CD4-positive, alpha-beta memory T cell (primary cell): ENCODE measurements around the gene SHROOM2. TPM values are rescaled to one million over a fixed set of nuclear protein-coding genes. Genes with fewer than 3 reads are reported as not detected.
A peak's percentile ranks its signal among the peaks of the same experiment; 100 is the strongest.

ENCODE experiments used
- CTCF ChIA-PET: fragments of 350-600 bp; sonication (Branson Sonifier 250); formaldehyde crosslinking; loops from one replicate; lab custom pipeline; 2021; ENCODE audit warnings: inconsistent platforms; ENCODE audit not compliant: partially characterized antibody; lab: Charles Lee
- POLR2A ChIA-PET: fragments of 350-600 bp; sonication (Branson Sonifier 250); formaldehyde crosslinking; loops from one replicate; lab custom pipeline; 2021; ENCODE audit not compliant: partially characterized antibody; lab: Charles Lee
- DNase-seq, 5 donors: peaks; one replicate each; pipeline versions ENCODE4 v3.0.0 to v3.0.0-alpha.2; 2020 to 2022; ENCODE audit warnings: mixed read lengths in 1 of 5
- H3K27ac ChIP-seq: one replicate; pipeline ENCODE4 v1.7.0; 2013; ENCODE audit warnings: low read depth, low read length
- H3K27me3 ChIP-seq: 2 replicates; pipeline ENCODE4 v1.7.0; 2013; ENCODE audit warnings: mild to moderate bottlenecking, low read length, moderate library complexity; ENCODE audit not compliant: insufficient read depth
- H3K36me3 ChIP-seq: 2 replicates; pipeline ENCODE4 v1.7.0; 2013; ENCODE audit warnings: mild to moderate bottlenecking, low read length, moderate library complexity; ENCODE audit not compliant: insufficient read depth
- H3K4me1 ChIP-seq: 2 replicates; pipeline ENCODE4 v1.7.0; 2013; ENCODE audit warnings: mild to moderate bottlenecking, low read length, moderate library complexity; ENCODE audit not compliant: insufficient read depth
- H3K4me3 ChIP-seq, 2 donors: one replicate each; pipeline ENCODE4 v1.7.0; 2013; ENCODE audit warnings: low read length in 2 of 2, mild to moderate bottlenecking in 1 of 2
- H3K9me3 ChIP-seq, 2 donors: one replicate each; pipeline ENCODE4 v1.7.0; 2013; ENCODE audit warnings: low read length in 2 of 2, control low read depth in 1 of 2; ENCODE audit not compliant: control insufficient read depth in 1 of 2
- H3K27ac Mint-ChIP-seq, 7 donors: one replicate each; pipeline ENCODE4 v1.8.0; 2020 to 2021; ENCODE audit warnings: mixed read lengths in 7 of 7, mild to moderate bottlenecking in 6 of 7, inconsistent platforms in 3 of 7, moderate library complexity in 3 of 7
- H3K27me3 Mint-ChIP-seq, 2 donors: one replicate each; pipeline ENCODE4 v1.8.0; 2020 to 2021; ENCODE audit warnings: mixed read lengths in 2 of 2
- H3K36me3 Mint-ChIP-seq, 2 donors: one replicate each; pipeline ENCODE4 v1.8.0; 2020 to 2021; ENCODE audit warnings: mixed read lengths in 2 of 2, inconsistent platforms in 1 of 2, mild to moderate bottlenecking in 1 of 2
- H3K4me1 Mint-ChIP-seq, 4 donors: one replicate each; pipeline ENCODE4 v1.8.0; 2020 to 2021; ENCODE audit warnings: mixed read lengths in 4 of 4, mild to moderate bottlenecking in 1 of 4
- H3K4me3 Mint-ChIP-seq, 8 donors: one replicate each; pipeline ENCODE4 v1.8.0; 2020 to 2021; ENCODE audit warnings: mixed read lengths in 8 of 8, mild to moderate bottlenecking in 7 of 8, moderate library complexity in 6 of 8, inconsistent platforms in 3 of 8
- H3K9me3 Mint-ChIP-seq, 8 donors: one replicate each; pipeline ENCODE4 v1.8.0; 2020 to 2021; ENCODE audit warnings: mixed read lengths in 8 of 8, mild to moderate bottlenecking in 5 of 8, inconsistent platforms in 3 of 8, moderate library complexity in 1 of 8
- intact Hi-C: fragments of 100-400 bp; cut with micrococcal nuclease; formaldehyde crosslinking; loops from one replicate; pipeline ENCODE4 v1.15.1; 2023
- polyA plus RNA-seq, 2 donors: library from polyadenylated mRNA; unstranded; fragments of 300-500 nt; fragmentation: Illumina TruSeq; gene quantifications; one replicate each; pipeline ENCODE4 v1.2.3, GENCODE V29; 2021
- total RNA-seq, 2 experiments: library from RNA; stranded (reverse); gene quantifications; one replicate each; pipeline ENCODE4 v1.2.3, GENCODE V29; 2021

The SHROOM2 gene, protein sequence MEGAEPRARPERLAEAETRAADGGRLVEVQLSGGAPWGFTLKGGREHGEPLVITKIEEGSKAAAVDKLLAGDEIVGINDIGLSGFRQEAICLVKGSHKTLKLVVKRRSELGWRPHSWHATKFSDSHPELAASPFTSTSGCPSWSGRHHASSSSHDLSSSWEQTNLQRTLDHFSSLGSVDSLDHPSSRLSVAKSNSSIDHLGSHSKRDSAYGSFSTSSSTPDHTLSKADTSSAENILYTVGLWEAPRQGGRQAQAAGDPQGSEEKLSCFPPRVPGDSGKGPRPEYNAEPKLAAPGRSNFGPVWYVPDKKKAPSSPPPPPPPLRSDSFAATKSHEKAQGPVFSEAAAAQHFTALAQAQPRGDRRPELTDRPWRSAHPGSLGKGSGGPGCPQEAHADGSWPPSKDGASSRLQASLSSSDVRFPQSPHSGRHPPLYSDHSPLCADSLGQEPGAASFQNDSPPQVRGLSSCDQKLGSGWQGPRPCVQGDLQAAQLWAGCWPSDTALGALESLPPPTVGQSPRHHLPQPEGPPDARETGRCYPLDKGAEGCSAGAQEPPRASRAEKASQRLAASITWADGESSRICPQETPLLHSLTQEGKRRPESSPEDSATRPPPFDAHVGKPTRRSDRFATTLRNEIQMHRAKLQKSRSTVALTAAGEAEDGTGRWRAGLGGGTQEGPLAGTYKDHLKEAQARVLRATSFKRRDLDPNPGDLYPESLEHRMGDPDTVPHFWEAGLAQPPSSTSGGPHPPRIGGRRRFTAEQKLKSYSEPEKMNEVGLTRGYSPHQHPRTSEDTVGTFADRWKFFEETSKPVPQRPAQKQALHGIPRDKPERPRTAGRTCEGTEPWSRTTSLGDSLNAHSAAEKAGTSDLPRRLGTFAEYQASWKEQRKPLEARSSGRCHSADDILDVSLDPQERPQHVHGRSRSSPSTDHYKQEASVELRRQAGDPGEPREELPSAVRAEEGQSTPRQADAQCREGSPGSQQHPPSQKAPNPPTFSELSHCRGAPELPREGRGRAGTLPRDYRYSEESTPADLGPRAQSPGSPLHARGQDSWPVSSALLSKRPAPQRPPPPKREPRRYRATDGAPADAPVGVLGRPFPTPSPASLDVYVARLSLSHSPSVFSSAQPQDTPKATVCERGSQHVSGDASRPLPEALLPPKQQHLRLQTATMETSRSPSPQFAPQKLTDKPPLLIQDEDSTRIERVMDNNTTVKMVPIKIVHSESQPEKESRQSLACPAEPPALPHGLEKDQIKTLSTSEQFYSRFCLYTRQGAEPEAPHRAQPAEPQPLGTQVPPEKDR (N-terminal part only)
- total RNA-seq, result not detected
- polyA plus RNA-seq, result not detected

DNA sequence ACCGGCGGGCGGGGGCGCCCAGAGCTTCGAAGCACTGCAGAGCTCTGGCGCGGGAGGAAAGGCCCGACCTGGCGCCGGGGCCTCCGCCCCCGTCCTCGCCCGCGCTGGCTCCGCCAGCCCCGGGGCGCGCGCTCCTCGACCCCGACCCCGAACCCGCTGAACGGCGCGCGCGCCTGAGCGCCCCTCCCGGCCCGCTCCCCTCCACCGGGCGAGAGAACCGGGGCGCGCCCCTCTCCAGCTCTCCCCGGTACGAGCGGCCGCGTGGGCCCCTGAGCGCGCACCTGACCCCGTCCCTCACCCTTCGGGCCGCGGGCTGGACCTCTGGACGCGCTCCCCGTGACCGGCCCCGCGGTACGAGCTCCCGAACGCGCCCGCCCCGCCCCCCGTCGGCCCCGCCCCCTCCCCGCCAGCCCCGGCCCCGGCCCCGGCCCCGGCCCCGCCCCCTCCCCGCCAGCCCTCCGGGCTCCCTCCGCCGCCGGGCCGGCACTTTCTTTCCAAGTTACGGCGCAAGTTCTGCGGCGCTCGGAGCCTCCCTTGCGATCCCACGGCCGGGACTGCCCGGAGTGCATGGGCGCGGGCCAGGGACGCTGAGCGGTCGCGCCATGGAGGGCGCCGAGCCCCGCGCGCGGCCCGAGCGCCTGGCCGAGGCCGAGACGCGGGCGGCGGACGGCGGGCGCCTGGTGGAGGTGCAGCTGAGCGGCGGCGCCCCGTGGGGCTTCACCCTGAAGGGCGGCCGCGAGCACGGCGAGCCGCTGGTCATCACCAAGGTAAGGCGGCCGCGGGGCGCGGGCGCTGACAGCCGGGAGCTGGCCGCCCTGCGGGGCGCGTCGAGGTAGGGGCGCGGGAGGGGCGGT is at the start of gene SHROOM2:
TSS of gene SHROOM2 (plus strand) at position 486 of the 854 bp plus-strand sequence. CDS start at position 603, 117 bp downstream.
- peak within 1 kb of the TSS; percentile 44 to 68 (median 52) for H3K4me3 Mint-ChIP-seq
- H3K4me1 Mint-ChIP-seq, result peaks cover 0 to 11% (median 0%) of the 10 kb centered on the region in 4 donors
- Histone ChIP-seq H3K9me3 (no peaks in the 10 kb centered on the region), H3K27me3 (no peaks in the 10 kb centered on the region), H3K27ac (no peak within 1 kb of the TSS), H3K4me1 (no peaks in the 10 kb centered on the region), H3K36me3 (no peaks in the 10 kb centered on the region), H3K4me3 (no peak within 1 kb of the TSS)
- H3K9me3 Mint-ChIP-seq, result peaks cover 0 to 4% (median 0%) of the 10 kb centered on the region in 8 donors
- ChIA-PET CTCF (no interaction called here), POLR2A (no interaction called here)
- no peak within 1 kb of the TSS for H3K27ac Mint-ChIP-seq
- H3K36me3 Mint-ChIP-seq, result no peaks in the 10 kb centered on the region
- intact Hi-C loops, result no loop called here
- no peak for DNase-seq
- peaks cover 10 to 14% of the 10 kb centered on the region in 2 donors for H3K27me3 Mint-ChIP-seq

DNA sequence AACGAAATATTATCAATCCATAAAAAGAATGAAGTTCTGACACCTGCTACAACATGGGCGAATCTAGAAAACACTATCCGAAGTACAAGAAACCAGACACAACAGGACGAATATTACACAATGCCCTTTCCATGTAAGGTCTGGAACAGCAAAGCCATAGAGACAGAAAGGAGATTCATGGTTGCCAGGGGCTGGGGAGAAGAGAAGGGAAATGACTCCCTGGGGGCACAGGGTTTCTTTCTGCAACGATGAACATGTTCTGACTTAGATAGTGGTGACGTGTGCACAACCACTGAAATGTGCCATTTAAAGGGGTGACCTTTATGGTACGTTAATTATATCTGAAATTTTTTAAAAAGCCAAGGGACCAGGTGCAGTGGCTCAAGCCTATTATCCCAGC is 48.9 kb upstream of the SHROOM2 start:
- Histone ChIP-seq H3K27ac (no peak overlapping the region), H3K27me3 (no peaks in the 10 kb centered on the region), H3K4me1 (no peaks in the 10 kb centered on the region), H3K4me3 (no peak overlapping the region), H3K9me3 (no peaks in the 10 kb centered on the region), H3K36me3 (no peaks in the 10 kb centered on the region)
- DNase-seq, result no peak
- ChIA-PET CTCF (no interaction called here), POLR2A (no interaction called here)
- Mint-ChIP-seq H3K27me3 (peaks cover 2 to 3% of the 10 kb centered on the region in 2 donors), H3K36me3 (no peaks in the 10 kb centered on the region), H3K9me3 (peaks cover 0 to 6% (median 2%) of the 10 kb centered on the region in 8 donors), H3K4me3 (no peak overlapping the region), H3K4me1 (no peaks in the 10 kb centered on the region), H3K27ac (no peak overlapping the region)
- intact Hi-C loops, result no loop called here

DNA sequence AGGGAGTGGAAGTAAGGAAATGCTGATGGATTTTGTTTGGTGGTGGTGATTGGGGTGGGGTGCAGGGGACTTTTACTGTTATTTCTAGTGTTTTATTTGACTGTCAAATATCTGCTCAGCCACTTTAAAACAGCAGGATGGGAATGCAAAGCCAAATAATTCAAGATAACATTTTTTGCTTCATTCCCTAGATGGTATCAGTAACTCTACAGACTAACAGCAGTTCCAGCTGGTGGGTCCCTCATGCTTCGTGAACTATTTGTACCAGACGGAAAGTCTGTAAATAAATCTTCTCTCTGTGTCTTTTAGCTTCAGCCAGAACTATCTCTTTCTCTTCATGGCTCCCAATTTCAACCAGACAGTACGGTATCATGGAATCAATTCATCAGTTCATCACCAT is 48.1 kb upstream of the SHROOM2 start:
- no peaks in the 10 kb centered on the region for H3K36me3 Mint-ChIP-seq
- Histone ChIP-seq H3K4me1 (no peaks in the 10 kb centered on the region), H3K4me3 (no peak overlapping the region), H3K9me3 (no peaks in the 10 kb centered on the region), H3K27ac (no peak overlapping the region), H3K27me3 (no peaks in the 10 kb centered on the region), H3K36me3 (no peaks in the 10 kb centered on the region)
- no peaks in the 10 kb centered on the region for H3K4me1 Mint-ChIP-seq
- no peak for DNase-seq
- no peak overlapping the region for H3K4me3 Mint-ChIP-seq
- H3K9me3 Mint-ChIP-seq, result peaks cover 0 to 6% (median 2%) of the 10 kb centered on the region in 8 donors
- ChIA-PET POLR2A (no interaction called here), CTCF (no interaction called here)
- intact Hi-C loops, result no loop called here
- H3K27ac Mint-ChIP-seq, result peak overlapping the region in 1 of 7 donors; percentile 23
- peaks cover 2 to 3% of the 10 kb centered on the region in 2 donors for H3K27me3 Mint-ChIP-seq

DNA sequence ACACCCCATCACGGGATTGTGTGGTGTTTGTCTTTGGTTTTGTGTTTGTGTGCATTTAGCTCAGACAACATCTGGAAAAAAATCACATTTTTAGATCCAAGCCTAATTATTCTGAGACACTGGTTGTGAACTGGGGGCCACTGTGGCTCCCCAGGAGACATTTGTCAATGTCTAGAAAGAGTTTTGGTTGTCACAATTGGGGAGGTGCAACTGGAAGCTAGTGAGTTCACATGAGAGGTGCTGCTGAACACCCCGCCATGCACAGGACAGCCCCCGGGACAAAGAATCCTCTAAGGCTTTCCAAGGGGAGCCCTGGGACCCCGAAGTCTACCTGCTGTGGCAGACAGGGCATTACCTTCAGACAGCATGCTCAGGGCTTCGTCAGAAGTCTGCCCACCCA is 47.1 kb upstream of the SHROOM2 start:
- intact Hi-C loops, result no loop called here

DNA sequence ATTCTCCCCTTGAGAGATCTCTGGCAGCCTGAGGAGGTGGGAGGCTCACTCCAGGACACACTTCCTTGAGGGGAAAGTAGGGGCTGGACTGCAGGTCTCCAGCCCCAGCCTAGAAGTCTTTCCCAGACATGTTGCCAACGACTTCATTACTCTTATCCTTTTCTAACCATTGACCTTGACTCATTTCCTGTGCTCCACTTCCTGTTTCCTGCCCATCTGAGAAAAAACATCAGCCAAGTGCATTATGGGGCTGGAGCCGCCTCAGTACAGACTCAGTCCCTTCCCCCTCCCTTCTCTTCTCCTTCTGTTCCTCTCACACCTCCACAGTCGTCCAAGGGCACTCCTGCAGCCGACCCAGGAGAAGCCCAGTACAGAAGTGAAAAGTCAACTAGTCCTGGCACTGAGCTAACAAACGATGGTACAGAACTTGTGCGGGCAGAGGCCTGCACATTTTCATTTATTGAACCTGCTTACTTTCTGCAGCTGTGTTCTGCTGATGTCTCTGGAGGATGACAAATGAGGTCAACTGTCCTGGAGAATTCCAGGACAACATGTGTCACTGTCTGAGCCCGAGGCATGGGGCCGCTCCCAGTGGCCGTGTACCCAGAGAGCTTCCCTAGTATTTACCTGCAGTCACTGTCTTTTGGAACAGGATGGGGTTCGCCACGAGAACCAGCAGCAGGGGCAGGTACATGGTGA is 40.7 kb upstream of the SHROOM2 start:
- intact Hi-C loops, result no loop called here
- Mint-ChIP-seq H3K4me3 (peak overlapping the region in 6 of 8 donors; percentile 10 to 75 (median 61)), H3K36me3 (peaks cover 4 to 5% of the 10 kb centered on the region in 2 donors), H3K9me3 (peaks cover 0 to 21% (median 14%) of the 10 kb centered on the region in 8 donors), H3K27ac (peak overlapping the region in 3 of 7 donors; percentile 5 to 79 (median 49)), H3K4me1 (peaks cover 8 to 15% (median 8%) of the 10 kb centered on the region in 4 donors), H3K27me3 (no peaks in the 10 kb centered on the region)
- no peaks in the 10 kb centered on the region for H3K27me3 ChIP-seq
- no peak for DNase-seq
- CTCF ChIA-PET, result no interaction called here
- no peak overlapping the region for H3K27ac ChIP-seq
- POLR2A ChIA-PET, result no interaction called here
- no peaks in the 10 kb centered on the region for H3K9me3 ChIP-seq
- H3K4me3 ChIP-seq, result no peak overlapping the region
- peaks cover 9% of the 10 kb centered on the region for H3K4me1 ChIP-seq
- no peaks in the 10 kb centered on the region for H3K36me3 ChIP-seq

More for the DNA sequence above, 47.1 kb upstream of the SHROOM2 start:
- Mint-ChIP-seq H3K27ac (no peak overlapping the region), H3K27me3 (peaks cover 2 to 3% of the 10 kb centered on the region in 2 donors), H3K9me3 (peaks cover 0 to 9% (median 4%) of the 10 kb centered on the region in 8 donors), H3K36me3 (no peaks in the 10 kb centered on the region), H3K4me3 (no peak overlapping the region), H3K4me1 (peaks cover 0 to 1% (median 0%) of the 10 kb centered on the region in 4 donors)
- Histone ChIP-seq H3K4me1 (no peaks in the 10 kb centered on the region), H3K9me3 (no peaks in the 10 kb centered on the region), H3K4me3 (no peak overlapping the region), H3K36me3 (no peaks in the 10 kb centered on the region), H3K27ac (no peak overlapping the region), H3K27me3 (no peaks in the 10 kb centered on the region)
- no peak for DNase-seq
- ChIA-PET CTCF (no interaction called here), POLR2A (no interaction called here)
